GM12875 (cell line): ENCODE results near the gene PDS5B.

Experiments
- H3K4me3 ChIP-seq: one replicate; pipeline ENCODE4 v1.5.1; 2011; ENCODE audit warnings: low read depth, low read length, control low read depth
- TF ChIP-seq, protein P1 (sequence below): IDR thresholded peaks from 2 replicates; pipeline ENCODE4 v1.5.1; 2011; ENCODE audit warnings: low read depth, mild to moderate bottlenecking, control low read depth, inconsistent platforms, low read length, moderate library complexity, borderline replicate concordance; ENCODE audit not compliant: insufficient read depth

The PDS5B gene

GRCh38 chr13:32629866-32630265 is 43.6 kb downstream of the PDS5B start:
- no peak overlapping the region for H3K4me3 ChIP-seq
- TF ChIP-seq, protein P1, sequence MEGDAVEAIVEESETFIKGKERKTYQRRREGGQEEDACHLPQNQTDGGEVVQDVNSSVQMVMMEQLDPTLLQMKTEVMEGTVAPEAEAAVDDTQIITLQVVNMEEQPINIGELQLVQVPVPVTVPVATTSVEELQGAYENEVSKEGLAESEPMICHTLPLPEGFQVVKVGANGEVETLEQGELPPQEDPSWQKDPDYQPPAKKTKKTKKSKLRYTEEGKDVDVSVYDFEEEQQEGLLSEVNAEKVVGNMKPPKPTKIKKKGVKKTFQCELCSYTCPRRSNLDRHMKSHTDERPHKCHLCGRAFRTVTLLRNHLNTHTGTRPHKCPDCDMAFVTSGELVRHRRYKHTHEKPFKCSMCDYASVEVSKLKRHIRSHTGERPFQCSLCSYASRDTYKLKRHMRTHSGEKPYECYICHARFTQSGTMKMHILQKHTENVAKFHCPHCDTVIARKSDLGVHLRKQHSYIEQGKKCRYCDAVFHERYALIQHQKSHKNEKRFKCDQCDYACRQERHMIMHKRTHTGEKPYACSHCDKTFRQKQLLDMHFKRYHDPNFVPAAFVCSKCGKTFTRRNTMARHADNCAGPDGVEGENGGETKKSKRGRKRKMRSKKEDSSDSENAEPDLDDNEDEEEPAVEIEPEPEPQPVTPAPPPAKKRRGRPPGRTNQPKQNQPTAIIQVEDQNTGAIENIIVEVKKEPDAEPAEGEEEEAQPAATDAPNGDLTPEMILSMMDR, result no peak

GRCh38 chr13:32632343-32632909 is 46.2 kb downstream of the PDS5B start:
- TF ChIP-seq, protein P1, result no peak
- no peak overlapping the region for H3K4me3 ChIP-seq

- TF ChIP-seq, protein P1, result no peak
- H3K4me3 ChIP-seq, result no peak overlapping the region
Observed at GRCh38 chr13:32636711-32637110, 50.5 kb downstream of the PDS5B start.

- no peak overlapping the region for H3K4me3 ChIP-seq
Observed at GRCh38 chr13:32638739-32639138, 52.5 kb downstream of the PDS5B start.

DNA sequence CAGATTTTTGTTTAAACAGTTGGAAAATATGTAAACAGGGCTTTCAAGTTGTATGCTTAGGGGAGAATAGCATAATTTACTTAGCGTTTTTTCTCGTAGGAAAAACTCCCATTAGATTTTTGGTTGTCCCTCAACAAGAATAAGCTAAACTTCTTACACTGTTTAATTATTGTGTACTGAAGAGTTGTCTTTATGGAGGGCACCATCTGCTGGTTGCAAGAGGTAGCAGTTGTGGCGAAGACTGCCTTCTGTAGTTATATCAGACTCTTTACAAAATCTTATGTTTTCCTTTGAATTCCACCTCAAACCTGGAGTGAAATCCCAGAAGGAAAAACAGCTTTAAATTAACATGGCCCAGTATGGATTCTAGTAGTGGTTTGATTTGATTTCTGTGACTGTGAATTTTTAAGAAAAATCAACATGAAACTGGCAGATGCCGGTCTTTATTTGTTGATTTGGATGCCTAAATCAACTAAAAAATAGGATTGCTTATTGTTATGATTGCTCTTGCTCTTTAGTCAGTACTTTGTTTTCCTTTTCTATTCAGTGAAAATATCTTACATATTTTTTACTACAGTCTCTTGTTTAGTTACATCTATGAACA is 53.4 kb downstream of the PDS5B start:
- no peak overlapping the region for H3K4me3 ChIP-seq
- TF ChIP-seq, protein P1, result peak; percentile 66; the same call in 1 of the 2 replicates

More at GRCh38 chr13:32638739-32639138, 52.5 kb downstream of the PDS5B start:
- TF ChIP-seq, protein P1, result no peak

DNA sequence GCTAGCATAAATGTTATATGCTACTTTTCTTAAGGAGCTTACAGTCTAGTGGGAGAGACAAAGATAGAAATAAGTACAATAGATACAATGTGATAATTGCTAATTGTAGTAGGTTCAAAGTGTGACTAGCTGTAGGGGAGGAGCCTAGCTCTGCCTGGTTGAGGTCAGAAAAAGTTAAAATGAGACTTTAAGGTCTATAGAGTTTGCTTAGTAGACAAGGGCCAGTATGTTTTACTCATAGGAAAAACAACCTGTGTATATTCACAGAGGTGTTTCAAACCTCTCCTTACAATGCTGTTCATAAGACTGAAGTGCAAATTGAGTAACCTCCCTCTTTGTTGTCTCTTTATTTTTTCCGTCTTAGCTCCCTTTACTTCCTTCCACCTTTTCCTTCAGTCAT is 56.1 kb downstream of the PDS5B start:
- no peak overlapping the region for H3K4me3 ChIP-seq
- TF ChIP-seq, protein P1, result no peak

- TF ChIP-seq, protein P1, result no peak
- no peak overlapping the region for H3K4me3 ChIP-seq
Observed at GRCh38 chr13:32642858-32643257, 56.6 kb downstream of the PDS5B start.
